Measurements from ENCODE around the gene KREMEN1. TPM values are rescaled to one million over a fixed set of nuclear protein-coding genes. Genes with fewer than 3 reads are reported as not detected.

The KREMEN1 gene
- total and polyA plus RNA-seq, 9 of the 15 experiments (the other 6 are each of a cell fraction or from before 2014, with no cell fraction given): 0.69 to 11.5 (median 4.3) TPM

GRCh38 chr22:29116397-29117123 lies 43.7 kb downstream of the KREMEN1 start:
- no peak for FAIRE-seq
- Histone ChIP-seq H3K27ac (ENCODE audit: extremely low read depth, low read depth, low read length) (no peak overlapping the region), H3K27me3 (ENCODE audit: control insufficient read depth in 2 of 2, insufficient read depth in 2 of 2, low read length in 2 of 2) (no peaks in the 10 kb centered on the region), H3K4me3 (no peak overlapping the region), H3K79me2 (ENCODE audit: control insufficient read depth, insufficient read depth, low read length) (no peaks in the 10 kb centered on the region), H3K9me1 (ENCODE audit: control insufficient read depth, insufficient read depth, low read length) (no peaks in the 10 kb centered on the region), H3K4me2 (ENCODE audit: insufficient read depth, low read length) (no peak overlapping the region), H3K9me3 (replicated peaks; ENCODE audit: control insufficient read depth, insufficient read depth, low read depth, low read length) (no peaks in the 10 kb centered on the region), H2AFZ (ENCODE audit: low read depth, low read length) (no peak overlapping the region), H3K4me1 (replicated peaks in 1 of 2; ENCODE audit: control insufficient read depth in 2 of 2, insufficient read depth in 2 of 2, low read length in 2 of 2) (no peaks in the 10 kb centered on the region), H3K9ac (ENCODE audit: insufficient read depth in 1 of 2, low read depth in 2 of 2, low read length in 2 of 2) (no peak overlapping the region), H3K36me3 (ENCODE audit: control insufficient read depth, insufficient read depth, low read length) (no peaks in the 10 kb centered on the region), H4K20me1 (replicated peaks; ENCODE audit: control insufficient read depth, insufficient read depth, low read length) (no peaks in the 10 kb centered on the region)
- intact Hi-C loops (cut with micrococcal nuclease): no loop called here
- TF ChIP-seq BRD9 (IDR thresholded peaks at IDR 0.05; ENCODE audit: low read depth, partially characterized antibody): no peak
- TF ChIP-seq ZNF23 (CRISPR knock-in tag; IDR thresholded peaks at IDR 0.05): no peak
- TF ChIP-seq NFE2 (IDR thresholded peaks at IDR 0.05; ENCODE audit: low read depth): no peak
- no peak for TF ChIP-seq ZFPM2 (CRISPR knock-in tag; IDR thresholded peaks at IDR 0.05)
- TF ChIP-seq ZNF124 (CRISPR knock-in tag; IDR thresholded peaks at IDR 0.05): no peak
- no peak for TF ChIP-seq ZNF512 (tag; IDR thresholded peaks at IDR 0.05)
- no peak for TF ChIP-seq ZNF263 (CRISPR knock-in tag; IDR thresholded peaks at IDR 0.05; ENCODE audit: borderline replicate concordance)
- TF ChIP-seq ZNF232 (CRISPR knock-in tag; IDR thresholded peaks at IDR 0.05): no peak
- no peak for TF ChIP-seq ZNF609 (CRISPR knock-in tag; IDR thresholded peaks at IDR 0.05; ENCODE audit: borderline replicate concordance)
- TF ChIP-seq FOXJ3 (CRISPR knock-in tag; IDR thresholded peaks at IDR 0.05): no peak
- TF ChIP-seq GABPB1 (CRISPR knock-in tag; IDR thresholded peaks at IDR 0.05): no peak
- no peak for TF ChIP-seq ZNF77 (CRISPR knock-in tag; IDR thresholded peaks at IDR 0.05)
- no peak for TF ChIP-seq BRD4 (IDR thresholded peaks at IDR 0.05)
- no peak for TF ChIP-seq E2F5 (CRISPR knock-in tag; IDR thresholded peaks at IDR 0.05)
- ATAC-seq: no peak
- ChIA-PET CTCF (ENCODE audit: low intra/inter-chr PET ratio) (no interaction called here), POLR2A (no interaction called here)
- BruUV-seq (replicated peaks): no TSS peak
- 75% methylated on average over 3 of the region's 3 CpGs for WGBS (ENCODE audit: insufficient coverage, low coverage, missing lambda C conversion rate)
- in situ Hi-C loops (cut with MboI): no loop called here
- no peak for DNase-seq (ENCODE audit: extremely low read depth in 1 of 4, low spot score in 3 of 4)
